DLD1 (cell line): ENCODE measurements around the gene KANSL3.
"Not testable (repeated sequence)": the region's sequence is repeated elsewhere in the genome, so short reads cannot be mapped to it uniquely, and the experiment has no call there.

Source experiments
- in situ Hi-C: cut with HindIII; loops from 2 replicates; pipeline ENCODE4 v1.10.0; 2017; ENCODE audit warnings: low sequenced_read_pairs

The KANSL3 gene

DNA sequence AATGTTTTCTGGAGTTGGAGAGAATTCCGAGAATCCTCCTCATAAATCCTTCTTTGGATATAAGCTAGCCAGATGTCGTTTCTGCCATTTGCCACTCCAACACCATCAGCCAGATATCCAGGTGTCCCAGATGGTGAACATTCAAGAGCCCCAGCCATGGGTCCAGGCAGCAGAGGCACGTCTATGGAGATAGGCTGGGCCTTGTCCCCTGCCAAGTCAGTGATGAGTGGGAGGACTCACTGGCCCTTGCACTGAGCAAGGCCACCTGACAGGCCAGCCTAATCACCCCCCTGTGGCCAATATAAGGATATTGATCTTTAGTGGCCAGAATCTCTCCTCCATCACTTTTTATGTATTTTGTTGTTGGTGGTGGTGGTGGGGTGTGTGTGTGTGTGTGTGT lies 73.5 kb downstream of the KANSL3 start:
- in situ Hi-C loops, result no loop called here

DNA sequence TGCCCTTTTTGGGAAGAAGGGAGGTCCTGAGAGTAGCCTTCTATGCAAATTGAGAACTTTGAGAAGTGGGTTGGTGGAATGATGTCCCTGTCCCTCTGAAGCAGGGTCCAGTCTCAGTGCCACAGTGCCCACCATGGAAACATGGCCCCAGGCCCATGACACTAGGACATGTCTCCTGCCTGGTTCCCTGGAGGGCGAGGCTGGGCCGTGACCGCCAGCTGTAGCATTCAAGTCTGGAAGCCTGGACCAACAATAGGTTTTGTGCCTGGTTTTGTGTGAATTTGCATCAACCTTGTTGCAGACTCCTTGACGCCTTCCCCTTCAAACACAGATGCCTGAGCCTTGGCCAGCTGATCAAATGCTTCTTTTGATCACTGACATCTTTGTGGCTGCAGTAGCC lies 74.1 kb downstream of the KANSL3 start:
- in situ Hi-C loops, result no loop called here

DNA sequence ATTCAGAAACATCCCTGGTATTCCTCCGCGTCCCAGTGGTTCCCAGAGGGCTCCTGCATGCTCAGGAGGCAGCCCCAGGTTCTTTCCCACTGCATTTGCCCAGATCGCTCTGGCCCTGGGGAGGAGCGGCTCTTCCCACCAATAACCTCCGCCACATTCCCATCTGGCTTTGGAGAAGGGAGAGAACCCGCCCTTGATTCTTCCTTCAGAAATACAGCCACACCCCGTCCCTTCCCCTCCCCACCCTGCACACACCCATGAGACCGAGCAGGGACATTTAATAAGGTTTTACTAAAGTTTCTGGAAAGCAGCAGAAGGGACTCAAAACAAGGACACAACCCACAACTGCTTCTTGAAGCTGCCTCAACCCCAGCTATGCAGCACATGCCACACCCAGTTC lies 79.6 kb downstream of the KANSL3 start:
- in situ Hi-C loops, result no loop called here

DNA sequence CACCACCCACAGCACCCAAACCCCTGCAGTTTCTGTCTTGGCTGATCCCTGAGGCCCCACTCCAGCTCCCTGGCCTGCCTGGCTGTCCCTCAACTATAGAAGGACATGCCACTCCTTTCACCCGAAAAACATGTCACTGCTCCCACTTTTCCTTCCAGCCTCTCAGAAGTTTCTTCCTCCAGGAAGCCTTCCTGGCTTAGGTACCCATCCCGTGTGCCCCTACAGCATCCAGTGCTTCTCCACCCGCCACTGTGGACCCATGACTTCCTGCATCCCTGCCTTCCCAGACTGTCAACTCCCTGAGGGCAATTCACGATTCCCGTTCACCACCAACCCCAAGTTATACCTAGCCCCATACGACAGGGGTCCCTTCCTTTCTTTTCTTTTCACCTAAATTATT lies 80.1 kb downstream of the KANSL3 start:
- in situ Hi-C loops, result no loop called here

DNA sequence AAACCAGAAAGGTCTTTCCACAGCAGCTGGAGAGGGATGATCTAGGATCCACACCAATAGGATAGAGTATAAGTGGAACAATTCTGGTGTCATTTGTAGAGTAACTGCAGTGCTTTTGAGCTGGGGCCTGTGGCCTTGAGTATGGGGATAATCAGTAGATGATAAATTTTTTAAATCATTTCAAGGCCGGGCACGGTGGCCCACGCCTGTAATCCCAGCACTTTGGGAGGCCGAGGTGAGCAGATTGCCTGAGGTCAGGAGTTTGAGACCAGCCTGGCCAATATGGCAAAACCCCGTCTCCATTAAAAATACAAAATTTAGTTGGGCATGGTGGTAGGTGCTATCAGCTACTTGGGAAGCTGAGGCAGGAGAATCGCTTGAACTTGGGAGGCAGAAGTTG lies 80.7 kb downstream of the KANSL3 start:
- in situ Hi-C loops, result not testable (repeated sequence)

DNA sequence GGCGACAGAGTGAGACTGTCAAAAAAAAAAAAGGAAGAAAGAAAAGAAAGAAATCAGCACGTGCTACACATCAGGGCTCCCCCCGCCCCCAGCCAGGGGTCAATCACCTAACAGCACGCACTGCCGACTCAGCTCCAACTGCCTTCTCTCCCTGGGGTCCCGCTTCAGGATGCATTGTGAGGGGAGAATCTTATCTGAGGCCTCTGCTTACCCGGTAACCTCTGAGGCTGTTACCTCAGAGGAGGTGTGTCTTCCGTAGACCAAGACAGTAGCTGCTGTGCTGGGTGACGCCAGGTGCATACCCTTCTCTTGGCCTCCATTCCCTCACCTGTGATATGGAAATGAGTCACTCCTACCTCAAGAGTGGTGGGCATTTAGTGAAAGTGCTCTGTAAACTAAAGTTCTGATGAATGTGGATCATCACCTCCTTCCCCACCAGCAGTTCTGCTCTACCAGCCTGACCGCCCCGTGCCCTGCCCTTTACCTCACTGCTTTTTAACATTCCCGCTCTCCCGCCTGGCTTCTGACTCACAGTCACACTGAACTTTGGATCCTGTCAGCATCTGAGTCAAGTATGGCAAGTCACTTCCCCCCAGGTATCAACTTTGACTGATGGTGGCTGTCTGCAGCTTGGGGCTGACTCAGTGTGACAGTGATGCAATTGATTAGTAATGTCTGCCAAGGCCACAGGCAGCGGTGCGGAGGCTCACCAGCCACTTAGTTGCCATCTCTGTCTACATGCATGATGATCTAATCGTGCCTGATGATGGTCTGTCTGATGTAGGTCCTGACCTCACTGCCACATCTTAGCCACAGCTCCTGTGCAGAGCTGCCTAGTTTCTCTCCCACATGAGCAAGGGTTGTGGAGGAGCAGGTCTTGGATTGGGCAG lies 81.4 kb downstream of the KANSL3 start:
- in situ Hi-C loops, result no loop called here

DNA sequence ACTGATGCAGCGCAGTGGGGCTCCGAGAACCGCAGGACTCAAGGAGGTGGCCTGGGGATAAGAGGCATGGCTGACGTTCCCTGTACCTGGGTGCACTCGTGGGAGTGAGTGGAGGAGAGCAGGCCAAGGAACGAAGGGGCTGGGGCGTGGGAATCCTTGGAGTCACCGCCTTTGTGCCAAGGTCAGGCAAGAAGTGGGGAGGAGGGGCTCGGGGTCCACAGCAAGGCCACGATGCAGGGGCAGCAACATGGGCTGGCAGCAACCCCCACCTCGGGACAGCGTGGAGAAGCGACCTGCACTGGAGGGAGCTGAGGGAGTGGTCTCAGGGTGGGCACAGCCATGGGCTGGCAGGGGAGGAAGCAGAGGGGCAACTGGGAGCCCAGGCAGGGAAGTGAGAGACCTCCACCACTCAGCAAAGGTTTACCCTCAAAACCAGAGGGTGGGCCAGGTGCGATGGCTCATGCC lies 82.9 kb downstream of the KANSL3 start:
- in situ Hi-C loops, result no loop called here

DNA sequence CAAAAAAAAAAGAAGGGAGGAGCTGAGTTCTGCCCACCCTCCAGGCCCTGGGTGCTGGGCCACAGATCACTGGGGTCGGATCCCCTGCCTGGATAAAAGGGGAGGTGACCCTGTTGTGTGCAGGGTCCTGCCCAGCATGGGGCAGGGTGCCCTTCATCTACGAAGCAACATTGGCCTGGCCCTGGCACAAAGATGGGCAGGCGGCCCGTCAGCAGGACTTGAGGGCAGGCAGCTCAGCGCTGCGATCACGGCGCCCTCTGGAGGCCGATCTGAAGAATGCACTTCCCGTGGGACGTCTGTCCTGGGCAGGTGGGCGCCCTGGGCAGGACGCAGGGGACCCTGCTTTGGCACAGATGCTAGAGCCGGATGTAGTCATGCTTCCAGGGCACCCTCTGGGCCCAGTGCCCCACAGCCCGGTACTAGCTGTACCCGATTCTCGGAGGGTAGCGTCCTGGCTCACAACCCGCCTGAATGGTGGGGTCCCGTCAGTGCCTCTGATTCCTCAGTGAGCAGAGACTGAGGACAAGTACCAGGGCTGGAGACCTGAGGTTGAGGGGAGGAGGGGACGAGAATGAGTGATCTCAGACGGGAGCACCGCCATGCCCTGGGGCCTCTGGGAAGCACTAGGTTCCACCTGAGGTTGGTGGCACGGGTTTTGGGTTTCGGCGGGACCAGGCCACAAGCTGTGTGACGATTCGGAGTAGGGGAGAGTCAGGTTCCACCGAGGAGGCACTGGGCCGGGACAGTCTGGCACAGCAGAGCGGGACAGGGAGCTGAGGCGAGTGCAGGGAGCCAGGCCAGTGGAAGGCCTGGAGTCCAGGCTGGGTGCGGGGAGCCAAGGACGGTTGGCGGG lies 83.6 kb downstream of the KANSL3 start:
- in situ Hi-C loops, result no loop called here

DNA sequence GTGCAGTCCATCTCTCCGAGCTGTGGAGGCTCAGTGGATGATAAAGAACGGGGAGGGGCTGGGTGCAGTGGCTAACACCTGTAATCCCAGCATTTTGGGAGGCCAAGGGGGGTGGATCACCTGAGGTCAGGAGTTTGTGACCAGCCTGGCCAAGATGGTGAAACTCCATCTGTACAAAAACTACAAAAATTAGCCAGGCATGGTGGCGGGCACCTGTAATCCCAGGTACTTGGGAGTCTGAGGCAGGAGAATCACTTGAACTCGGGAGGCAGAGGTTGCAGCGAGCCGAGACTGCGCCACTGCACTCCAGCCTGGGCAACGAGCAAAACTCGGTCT lies 84.2 kb downstream of the KANSL3 start:
- in situ Hi-C loops, result not testable (repeated sequence)

DNA sequence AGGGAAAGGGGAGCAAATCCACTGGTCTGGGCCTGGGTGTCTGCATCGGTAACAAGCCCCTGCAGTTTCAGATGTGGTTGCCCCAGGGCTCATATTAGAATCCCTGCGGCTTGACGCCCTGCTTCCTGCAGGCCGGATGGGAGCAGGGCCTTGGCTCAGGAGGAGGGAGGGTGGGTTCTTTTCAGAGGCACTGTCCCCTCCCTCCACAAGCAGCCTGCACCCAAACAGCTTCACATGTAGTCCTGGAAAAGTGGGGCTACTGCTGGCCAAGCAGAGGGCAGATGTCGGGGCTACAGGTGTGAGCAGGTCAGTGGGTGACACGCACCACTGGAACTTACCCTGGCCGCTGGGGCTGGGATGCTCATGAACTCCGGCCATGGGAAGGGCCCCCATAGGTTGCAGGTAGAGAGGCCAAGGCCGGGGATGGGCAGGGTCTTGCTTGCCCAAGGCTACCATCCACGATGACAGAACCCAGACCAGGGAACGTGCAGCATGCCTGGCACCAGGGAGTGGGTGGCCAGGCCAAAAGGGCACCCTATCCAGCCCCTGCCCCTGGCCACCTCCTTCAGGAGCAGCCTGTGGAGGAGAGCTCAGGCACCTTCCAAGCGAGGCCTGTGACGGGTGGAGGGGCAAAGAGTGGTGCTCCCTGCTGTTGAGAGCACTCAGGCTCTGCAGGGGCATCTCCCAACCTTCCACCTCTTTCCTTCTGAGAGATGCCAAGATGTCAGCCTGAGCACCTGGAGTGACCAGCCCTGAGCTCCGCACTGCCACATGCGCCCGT lies 84.7 kb downstream of the KANSL3 start:
- in situ Hi-C loops, result no loop called here

DNA sequence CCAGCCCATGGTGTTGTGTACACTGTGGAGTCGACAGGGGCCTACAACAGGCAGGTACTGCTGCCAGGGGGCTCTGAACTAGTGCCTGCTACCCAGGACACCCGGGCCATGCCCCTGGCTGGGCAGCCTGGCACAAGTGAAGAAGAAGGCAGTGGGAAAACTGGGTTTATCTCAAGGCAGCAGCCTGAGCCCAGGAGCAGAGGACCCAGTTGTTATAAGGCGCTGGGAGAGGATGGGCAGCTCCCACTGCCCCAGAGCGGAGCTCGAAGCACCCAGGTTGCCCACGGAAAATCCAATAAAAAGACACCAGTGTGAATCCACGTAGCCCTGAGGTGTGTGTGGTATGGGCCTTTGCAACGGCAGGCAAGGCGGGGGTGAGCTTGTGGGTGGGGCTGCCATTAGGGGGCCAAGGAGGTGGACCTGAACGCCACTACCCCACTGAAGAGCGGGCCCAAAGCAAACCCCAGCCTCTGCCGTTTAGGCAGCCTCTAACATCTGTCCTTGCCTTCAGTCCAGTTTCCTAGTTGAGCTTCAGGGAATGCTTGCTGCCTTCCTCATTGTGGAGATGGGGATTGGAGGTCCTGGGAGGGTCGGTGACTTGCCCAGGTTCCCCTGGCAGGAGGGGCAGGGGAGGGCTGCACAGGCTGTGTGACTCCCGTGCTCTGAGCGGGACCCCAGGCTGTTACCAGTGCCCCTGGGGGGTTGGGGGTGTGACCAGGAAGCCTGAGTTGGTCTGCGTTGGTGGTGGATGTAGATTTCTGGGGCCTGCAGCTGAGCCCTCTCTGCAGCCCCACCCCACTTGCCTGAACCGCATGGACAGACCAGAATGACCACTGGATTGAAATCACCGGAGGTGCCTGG lies 85.6 kb downstream of the KANSL3 start:
- in situ Hi-C loops, result no loop called here

DNA sequence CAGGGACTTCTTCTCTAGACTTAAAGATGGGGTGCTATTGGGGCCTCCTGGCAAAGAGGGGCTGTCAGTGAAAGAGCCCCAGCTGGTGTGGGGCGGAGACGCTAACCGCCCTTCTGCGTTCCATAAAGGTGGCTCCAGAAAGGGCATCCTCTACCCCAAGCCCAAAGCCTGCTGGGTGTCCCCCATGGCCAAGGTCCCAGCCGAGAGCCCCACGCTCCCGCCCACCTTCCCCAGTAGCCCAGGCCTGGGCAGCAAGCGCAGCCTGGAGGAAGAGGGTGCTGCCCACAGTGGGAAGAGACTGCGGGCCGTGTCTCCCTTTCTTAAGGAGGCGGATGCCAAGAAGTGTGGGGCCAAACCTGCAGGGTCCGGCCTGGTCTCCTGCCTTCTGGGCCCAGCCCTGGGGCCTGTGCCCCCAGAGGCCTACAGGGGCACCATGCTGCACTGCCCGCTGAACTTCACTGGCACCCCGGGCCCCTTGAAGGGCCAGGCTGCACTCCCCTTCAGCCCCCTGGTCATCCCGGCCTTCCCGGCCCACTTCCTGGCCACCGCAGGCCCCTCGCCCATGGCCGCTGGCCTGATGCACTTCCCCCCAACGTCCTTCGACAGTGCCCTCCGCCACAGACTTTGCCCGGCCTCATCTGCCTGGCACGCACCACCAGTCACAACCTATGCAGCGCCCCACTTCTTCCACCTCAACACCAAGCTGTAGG lies 86.4 kb downstream of the KANSL3 start:
- in situ Hi-C loops, result no loop called here

DNA sequence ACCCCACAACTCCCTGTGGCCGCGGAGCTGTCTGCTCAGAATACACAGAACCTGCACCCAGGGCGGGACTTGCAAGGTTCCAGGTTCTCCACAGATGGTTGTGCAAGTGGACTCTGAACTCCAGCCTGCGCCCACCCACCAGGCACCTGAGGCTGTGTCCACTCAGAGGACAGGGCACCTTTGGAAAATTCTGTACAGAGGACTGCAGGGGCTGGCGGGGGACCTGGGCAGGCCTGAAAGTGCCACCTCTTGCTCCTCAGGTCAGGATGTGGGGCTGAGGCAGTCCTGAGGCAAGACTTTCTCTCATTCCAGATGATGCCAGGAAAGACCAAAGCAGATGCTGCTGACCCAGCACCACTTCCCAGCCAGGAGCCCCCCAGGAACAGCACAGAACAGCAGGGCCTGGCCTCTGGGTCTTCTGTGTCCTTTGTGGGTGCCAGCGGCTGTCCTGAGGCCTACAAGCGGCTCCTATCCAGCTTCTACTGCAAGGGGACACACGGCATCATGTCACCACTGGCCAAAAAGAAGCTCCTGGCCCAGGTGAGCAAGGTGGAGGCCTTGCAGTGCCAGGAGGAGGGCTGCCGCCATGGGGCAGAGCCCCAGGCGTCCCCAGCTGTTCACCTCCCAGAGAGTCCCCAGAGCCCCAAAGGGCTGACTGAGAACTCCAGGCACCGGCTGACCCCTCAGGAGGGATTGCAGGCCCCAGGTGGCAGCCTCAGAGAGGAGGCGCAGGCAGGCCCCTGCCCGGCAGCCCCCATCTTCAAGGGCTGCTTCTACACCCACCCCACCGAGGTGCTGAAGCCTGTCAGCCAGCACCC lies 87.1 kb downstream of the KANSL3 start:
- in situ Hi-C loops, result no loop called here

DNA sequence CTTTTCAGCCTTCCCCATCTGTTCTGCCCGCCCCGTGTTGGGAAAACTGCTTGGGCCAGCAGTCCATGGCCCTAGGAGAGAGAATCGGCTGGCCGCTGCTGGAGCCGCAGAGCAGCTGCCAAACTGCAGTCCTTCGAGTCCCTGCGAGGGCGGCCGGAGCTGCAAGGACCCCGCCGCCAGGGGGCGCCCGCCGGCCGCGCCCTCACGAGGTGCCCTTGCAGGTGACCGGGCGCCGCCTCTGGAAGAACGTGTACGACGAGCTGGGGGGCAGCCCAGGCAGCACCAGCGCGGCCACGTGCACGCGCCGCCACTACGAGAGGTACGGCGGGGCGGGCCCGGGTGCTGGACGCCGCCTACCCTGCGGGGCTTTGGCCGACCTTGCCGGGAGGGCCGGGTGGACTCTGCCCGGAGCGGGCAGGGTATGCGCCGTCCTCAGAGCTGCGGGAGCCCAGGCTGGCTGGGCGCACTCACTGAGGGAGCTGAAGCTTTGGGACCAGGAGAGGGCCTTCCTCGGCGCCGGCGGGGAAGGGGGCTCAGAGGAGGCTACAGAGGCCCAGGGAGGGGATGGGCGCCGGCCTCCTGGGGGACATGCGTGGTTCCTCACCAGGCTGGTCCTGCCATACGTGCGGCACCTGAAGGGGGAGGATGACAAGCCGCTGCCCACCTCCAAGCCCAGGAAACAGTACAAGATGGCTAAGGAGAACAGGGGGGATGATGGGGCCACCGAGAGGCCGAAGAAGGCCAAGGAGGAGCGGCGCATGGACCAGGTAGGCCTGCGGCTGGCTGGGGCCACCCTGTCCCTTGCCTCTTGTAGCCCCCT lies 87.9 kb downstream of the KANSL3 start:
- in situ Hi-C loops, result no loop called here

DNA sequence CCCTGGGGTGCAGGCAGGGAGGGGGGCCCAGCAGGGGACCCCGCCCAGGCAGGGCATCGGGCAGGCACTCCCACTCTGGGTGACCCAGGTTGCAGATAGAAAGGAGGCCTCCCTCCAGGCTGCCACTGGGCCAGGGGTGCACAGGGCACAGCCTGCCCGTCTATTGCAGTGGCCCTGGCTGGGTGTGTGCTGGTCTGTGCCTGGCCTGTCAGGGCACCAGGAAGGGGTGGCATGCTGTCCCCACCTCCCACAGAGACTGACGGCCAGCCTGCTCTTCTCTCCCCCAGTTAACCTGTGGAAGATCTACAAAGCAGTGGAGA lies 88.7 kb downstream of the KANSL3 start:
- in situ Hi-C loops, result no loop called here

DNA sequence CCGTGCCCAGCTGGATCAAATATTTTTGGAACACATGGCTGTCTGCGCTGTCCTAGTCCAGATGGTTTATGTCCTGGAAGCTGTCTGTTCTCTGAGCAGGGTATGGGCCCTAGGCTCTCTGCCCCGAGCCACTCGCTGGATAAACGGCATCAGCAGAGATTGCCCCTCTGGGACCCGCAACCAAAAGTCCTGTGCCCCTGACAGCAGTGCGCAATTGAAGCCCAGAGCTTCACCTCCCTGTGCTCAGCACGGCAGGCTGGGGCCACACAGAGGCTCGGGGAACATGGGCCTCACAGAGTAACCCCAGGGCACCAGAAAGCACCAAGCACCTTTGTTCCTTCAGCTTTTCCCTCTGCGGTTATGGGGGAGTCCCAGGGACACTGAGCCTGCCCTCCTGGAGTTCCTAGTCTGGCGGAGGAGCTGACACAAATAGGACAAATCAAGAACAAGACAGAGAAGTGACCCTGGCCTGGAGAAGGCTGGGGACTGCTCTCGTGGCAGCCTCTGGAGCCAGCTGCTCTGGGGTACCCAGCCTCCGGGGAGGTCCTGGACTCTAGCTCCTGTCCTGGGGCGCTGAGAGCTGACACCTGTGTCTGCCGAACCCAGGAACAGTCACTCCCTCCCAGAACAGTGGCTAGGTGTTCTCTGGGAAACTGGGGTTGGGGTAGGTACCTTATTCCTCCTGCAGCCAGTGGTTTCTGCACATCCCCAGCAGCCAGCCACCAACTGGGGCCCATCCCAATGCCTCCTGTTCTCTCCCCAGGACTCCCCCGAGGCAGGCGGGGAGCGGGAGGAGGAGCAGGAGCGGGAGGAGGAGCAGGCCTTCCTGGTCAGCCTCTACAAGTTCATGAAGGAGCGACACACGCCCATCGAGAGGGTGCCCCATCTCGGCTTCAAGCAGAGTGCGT lies 89.3 kb downstream of the KANSL3 start:
- in situ Hi-C loops, result no loop called here

DNA sequence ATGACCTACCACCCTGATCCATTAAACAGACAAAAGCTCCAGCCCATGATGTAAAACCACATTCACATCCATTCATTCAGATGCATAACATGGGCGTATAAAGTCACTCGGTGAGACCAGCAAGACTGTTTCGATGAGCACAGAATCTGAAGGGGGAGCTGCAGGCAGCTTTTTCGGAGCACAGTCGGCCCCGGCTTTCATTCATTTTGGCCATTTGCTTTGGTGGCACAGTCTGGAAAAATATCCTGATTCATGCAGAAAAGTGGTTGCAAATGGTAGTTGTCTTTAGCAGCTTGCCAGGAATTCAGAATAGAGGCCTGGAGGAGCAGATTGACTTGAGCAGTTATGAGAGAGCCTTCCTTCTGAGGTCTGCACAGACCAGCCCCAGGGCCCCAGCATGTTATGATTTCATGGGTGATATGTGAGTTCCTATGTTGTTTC lies 90.4 kb downstream of the KANSL3 start:
- in situ Hi-C loops, result no loop called here
